Adrenal gland (tissue), 5 donors: Measurements from ENCODE around the gene POLR1E.

ENCODE experiments used
- CTCF ChIP-seq, 6 experiments: fragments of 450-650 bp in 4 of 6; fragments of 200-600 bp in 2 of 6; sonication (generic) in 1 of 6; IDR thresholded peaks; 1 replicate in 5 of 6; 2 replicates in 1 of 6; pipeline versions ENCODE4 v1.5.1 to v1.8.0; 2016 to 2021; ENCODE audit warnings: antibody characterized with exemption in 6 of 6, mild to moderate bottlenecking in 2 of 6, moderate library complexity in 1 of 6
- POLR2A ChIP-seq, 2 donors: fragments of 450-650 bp; IDR thresholded peaks; one replicate each; pipeline ENCODE4 v1.6.1; 2017; ENCODE audit warnings: antibody characterized with exemption in 2 of 2, mild to moderate bottlenecking in 2 of 2, moderate library complexity in 1 of 2
- donor health status: DM: no; HTN: no; CAD: no.

- TF ChIP-seq CTCF (IDR thresholded peaks at IDR 0.05) (no peak), POLR2A (IDR thresholded peaks at IDR 0.05) (no peak)
Observed at GRCh38 chr9:37437010-37437409, 48.7 kb upstream of the POLR1E start.
